ENCODE results near the gene MMP17.

DNA sequence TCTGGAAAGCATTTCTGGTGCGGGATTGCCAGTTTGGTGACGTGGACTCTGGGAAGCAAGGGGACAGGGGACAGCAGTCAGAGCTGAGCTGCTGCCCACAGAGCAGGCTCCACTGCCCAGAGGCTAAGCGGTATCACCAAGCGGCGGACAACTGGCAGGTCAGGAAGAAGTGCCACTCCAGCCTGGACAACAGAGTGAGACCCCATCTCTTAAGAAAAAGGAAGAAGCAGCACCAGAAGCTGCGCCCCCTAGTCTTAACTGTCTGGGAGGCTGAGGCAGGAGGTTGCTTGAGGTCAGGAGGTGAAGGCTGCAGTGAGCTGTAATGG, 31.8 kb upstream of the MMP17 start:
- no peak for TF ChIP-seq CTCF (conservative IDR thresholded peaks at IDR 0.05; ENCODE audit: low read depth, low read length)
- TF ChIP-seq EZH2 (IDR thresholded peaks at IDR 0.05; ENCODE audit: borderline replicate concordance, low read depth, low read length, poor library complexity, severe bottlenecking), result no peak
